Ishikawa (cell line): ENCODE results near the gene STON2.

ENCODE experiments used
- CEBPB ChIP-seq: IDR thresholded peaks from 2 replicates; pipeline ENCODE4 v1.6.1; 2012
- CREB1 ChIP-seq: IDR thresholded peaks from 2 replicates; pipeline ENCODE4 v1.6.1; 2012; ENCODE audit warnings: low read depth
- EGR1 ChIP-seq: IDR thresholded peaks from 2 replicates; pipeline ENCODE4 v1.6.1; 2012
- EP300 ChIP-seq: IDR thresholded peaks from 2 replicates; pipeline ENCODE4 v1.6.1; 2012; ENCODE audit warnings: borderline replicate concordance
- FOXM1 ChIP-seq: IDR thresholded peaks from 2 replicates; pipeline ENCODE4 v1.6.1; 2012; ENCODE audit warnings: low read depth, borderline replicate concordance
- NFIC ChIP-seq: IDR thresholded peaks from 2 replicates; pipeline ENCODE4 v1.6.1; 2012
- RAD21 ChIP-seq: IDR thresholded peaks from 2 replicates; pipeline ENCODE4 v1.6.1; 2012; ENCODE audit warnings: low read depth
- TAF1 ChIP-seq: IDR thresholded peaks from 2 replicates; pipeline ENCODE4 v1.6.1; 2012; ENCODE audit warnings: low read depth, mild to moderate bottlenecking
- TCF12 ChIP-seq: IDR thresholded peaks from 2 replicates; pipeline ENCODE4 v1.6.1; 2012; ENCODE audit warnings: low read depth
- TEAD4 ChIP-seq: IDR thresholded peaks from 2 replicates; pipeline ENCODE4 v1.6.1; 2012
- YY1 ChIP-seq: IDR thresholded peaks from 2 replicates; pipeline ENCODE4 v1.6.1; 2012; ENCODE audit warnings: low read depth
- ZBTB7A ChIP-seq: IDR thresholded peaks from 2 replicates; pipeline ENCODE4 v1.6.1; 2012; ENCODE audit warnings: low read depth
- TF ChIP-seq, protein P1 (sequence below): IDR thresholded peaks from 2 replicates; pipeline ENCODE4 v1.6.1; 2012; ENCODE audit warnings: low read depth, mild to moderate bottlenecking
- TF ChIP-seq, protein P2 (sequence below): IDR thresholded peaks from 2 replicates; pipeline ENCODE4 v1.6.1; 2012
- TF ChIP-seq, protein P3 (sequence below): IDR thresholded peaks from 2 replicates; pipeline ENCODE4 v1.6.1; 2012

Gene STON2

DNA sequence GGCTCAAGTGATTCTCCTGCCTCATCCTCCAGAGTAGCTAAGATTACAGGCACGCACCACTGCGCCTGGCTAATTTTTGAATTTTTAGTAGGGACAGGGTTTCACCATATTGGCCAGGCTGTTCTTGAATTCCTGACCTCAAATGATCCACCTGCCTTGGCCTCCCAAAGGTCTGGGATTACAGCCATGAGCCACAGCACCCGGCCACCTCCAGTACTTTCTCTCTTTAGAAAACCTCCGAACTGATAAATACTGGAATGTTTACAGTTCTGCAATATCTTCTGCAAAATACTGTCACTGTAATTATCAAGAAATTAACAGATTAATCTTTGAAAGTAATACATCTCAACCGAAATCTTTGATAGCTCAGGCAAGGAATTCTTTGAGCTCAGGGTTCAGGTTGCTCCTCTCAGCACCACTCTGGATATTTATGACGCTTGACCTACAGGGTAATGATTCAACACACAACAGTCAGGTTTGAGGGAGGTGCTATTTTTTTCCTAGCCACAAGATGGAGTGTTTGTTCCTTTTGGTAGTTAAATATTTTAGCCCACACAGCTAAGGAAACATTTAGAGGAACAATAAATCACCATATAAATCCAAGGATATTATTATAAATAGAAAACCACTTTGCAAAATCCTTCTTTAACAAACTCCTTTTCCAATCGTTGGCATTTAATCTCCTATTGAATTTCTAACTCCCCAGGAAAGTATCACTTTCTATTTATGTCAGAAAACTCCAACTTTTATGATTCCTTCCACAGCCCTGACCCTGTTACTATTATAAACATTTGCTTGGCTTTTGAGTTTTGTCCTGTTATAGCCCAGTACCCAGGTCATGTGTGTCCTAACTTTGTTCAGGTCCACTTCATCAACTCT is 130.8 kb downstream of the STON2 start:
- TF ChIP-seq RAD21, result peak; percentile 88
- TF ChIP-seq EGR1, result no peak
- no peak for TF ChIP-seq TEAD4
- TF ChIP-seq ZBTB7A, result no peak
- TF ChIP-seq TAF1, result no peak
- TF ChIP-seq, protein P1, sequence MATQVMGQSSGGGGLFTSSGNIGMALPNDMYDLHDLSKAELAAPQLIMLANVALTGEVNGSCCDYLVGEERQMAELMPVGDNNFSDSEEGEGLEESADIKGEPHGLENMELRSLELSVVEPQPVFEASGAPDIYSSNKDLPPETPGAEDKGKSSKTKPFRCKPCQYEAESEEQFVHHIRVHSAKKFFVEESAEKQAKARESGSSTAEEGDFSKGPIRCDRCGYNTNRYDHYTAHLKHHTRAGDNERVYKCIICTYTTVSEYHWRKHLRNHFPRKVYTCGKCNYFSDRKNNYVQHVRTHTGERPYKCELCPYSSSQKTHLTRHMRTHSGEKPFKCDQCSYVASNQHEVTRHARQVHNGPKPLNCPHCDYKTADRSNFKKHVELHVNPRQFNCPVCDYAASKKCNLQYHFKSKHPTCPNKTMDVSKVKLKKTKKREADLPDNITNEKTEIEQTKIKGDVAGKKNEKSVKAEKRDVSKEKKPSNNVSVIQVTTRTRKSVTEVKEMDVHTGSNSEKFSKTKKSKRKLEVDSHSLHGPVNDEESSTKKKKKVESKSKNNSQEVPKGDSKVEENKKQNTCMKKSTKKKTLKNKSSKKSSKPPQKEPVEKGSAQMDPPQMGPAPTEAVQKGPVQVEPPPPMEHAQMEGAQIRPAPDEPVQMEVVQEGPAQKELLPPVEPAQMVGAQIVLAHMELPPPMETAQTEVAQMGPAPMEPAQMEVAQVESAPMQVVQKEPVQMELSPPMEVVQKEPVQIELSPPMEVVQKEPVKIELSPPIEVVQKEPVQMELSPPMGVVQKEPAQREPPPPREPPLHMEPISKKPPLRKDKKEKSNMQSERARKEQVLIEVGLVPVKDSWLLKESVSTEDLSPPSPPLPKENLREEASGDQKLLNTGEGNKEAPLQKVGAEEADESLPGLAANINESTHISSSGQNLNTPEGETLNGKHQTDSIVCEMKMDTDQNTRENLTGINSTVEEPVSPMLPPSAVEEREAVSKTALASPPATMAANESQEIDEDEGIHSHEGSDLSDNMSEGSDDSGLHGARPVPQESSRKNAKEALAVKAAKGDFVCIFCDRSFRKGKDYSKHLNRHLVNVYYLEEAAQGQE, result no peak
- TF ChIP-seq, protein P2, sequence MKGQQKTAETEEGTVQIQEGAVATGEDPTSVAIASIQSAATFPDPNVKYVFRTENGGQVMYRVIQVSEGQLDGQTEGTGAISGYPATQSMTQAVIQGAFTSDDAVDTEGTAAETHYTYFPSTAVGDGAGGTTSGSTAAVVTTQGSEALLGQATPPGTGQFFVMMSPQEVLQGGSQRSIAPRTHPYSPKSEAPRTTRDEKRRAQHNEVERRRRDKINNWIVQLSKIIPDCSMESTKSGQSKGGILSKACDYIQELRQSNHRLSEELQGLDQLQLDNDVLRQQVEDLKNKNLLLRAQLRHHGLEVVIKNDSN, result no peak
- TF ChIP-seq CEBPB, result no peak
- no peak for TF ChIP-seq FOXM1

DNA sequence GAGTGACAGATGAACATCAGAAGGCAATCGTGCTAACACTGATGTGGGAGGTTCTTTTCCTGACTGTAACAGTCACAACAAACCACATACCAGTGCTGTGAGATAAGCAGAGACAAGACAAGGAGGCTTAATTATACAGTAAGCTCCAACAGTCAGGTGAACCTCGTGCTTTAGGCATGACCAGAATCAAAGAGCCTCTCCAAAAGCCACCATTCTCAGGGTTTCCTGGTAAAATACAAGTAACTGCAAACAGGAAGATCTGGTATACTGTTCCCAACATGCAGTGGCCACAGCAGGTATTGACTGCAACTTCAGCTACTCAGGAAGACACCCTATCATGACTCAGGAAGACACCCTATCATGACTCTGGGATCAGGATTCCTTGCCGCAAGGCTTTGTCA is 132.1 kb downstream of the STON2 start:
- TF ChIP-seq NFIC (no peak), EGR1 (no peak), CEBPB (no peak), RAD21 (no peak), FOXM1 (no peak), CREB1 (no peak)
- TF ChIP-seq, protein P1, result no peak

DNA sequence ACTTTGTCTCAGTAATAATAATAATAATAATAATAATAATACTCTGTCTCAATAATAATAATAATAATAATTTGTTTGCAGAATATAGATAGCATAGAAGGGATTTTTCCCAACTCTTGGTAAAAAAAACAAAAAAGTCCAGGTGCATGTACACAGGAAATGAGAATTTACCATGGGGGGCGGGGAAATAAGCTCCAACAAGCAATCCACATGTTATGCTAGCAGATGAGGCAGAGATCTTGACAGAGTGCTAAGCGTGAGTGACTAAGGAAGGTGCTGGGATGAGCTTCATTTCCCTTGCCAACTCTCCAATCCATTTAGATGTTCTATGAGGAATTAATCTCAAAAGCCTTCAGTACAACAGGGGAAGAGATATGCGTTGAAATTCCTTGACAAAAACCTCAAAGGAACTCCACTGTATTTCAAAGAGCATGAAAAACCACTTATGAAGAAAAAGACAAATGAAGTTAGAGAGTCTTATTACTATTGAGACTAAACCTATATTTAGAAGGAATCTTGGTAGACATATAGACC is 134.4 kb downstream of the STON2 start:
- TF ChIP-seq, protein P1, result no peak
- TF ChIP-seq YY1, result no peak
- TF ChIP-seq CREB1, result no peak
- no peak for TF ChIP-seq ZBTB7A
- TF ChIP-seq CEBPB, result no peak
- TF ChIP-seq TEAD4, result no peak
- no peak for TF ChIP-seq TAF1

DNA sequence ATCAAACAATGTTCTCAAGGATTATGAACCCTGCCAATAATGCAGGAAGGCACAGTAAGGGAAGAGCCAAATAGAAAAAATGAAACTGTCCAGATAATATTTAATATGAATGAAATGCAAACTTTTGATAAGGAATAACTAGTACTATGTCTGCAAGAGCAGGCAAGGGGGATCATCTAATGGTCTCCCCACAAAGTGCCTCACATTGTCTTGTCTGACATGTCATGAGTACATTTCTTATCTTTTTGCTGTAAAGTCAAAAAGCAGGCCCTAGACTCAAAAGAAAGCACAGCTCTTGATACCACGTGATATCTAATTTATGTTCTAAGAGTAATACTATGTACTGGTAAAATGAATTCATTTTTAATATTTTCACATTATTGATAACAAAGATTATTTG is 135.5 kb downstream of the STON2 start:
- TF ChIP-seq, protein P1, result no peak
- TF ChIP-seq YY1 (no peak), ZBTB7A (no peak), CEBPB (no peak), EP300 (no peak), FOXM1 (no peak), TAF1 (no peak), TEAD4 (no peak), TCF12 (no peak), RAD21 (no peak), CREB1 (no peak), NFIC (no peak)
- TF ChIP-seq, protein P3, sequence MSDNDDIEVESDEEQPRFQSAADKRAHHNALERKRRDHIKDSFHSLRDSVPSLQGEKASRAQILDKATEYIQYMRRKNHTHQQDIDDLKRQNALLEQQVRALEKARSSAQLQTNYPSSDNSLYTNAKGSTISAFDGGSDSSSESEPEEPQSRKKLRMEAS, result no peak
- TF ChIP-seq, protein P2, result no peak
